MM.1S (cell line): ENCODE measurements around the gene CDX1.

Source experiments
- DNase-seq: peaks from one replicate; pipeline ENCODE4 v3.0.0-alpha.2; 2015
- H2AFZ ChIP-seq: fragments of 300-600 bp; sonication (generic); 2 replicates; pipeline ENCODE4 v1.6.0; 2016; ENCODE audit warnings: antibody characterized with exemption, low read length
- H3F3A ChIP-seq: fragments of 300-600 bp; sonication (generic); 2 replicates; pipeline ENCODE4 v1.6.1; 2016; ENCODE audit warnings: mild to moderate bottlenecking, antibody characterized with exemption, low read length, moderate library complexity, mixed read lengths; ENCODE audit not compliant: insufficient read depth
- H3K27ac ChIP-seq: fragments of 300-600 bp; sonication (generic); 2 replicates; pipeline ENCODE4 v1.5.1; 2016; ENCODE audit warnings: mild to moderate bottlenecking, low read length
- H3K27me3 ChIP-seq: fragments of 300-600 bp; sonication (generic); replicated peaks from 2 replicates; pipeline ENCODE4 v1.6.0; 2016; ENCODE audit warnings: low read length; ENCODE audit not compliant: insufficient read depth
- H3K36me3 ChIP-seq: fragments of 300-600 bp; sonication (generic); replicated peaks from 2 replicates; pipeline ENCODE4 v1.6.1; 2016; ENCODE audit warnings: mild to moderate bottlenecking, low read length, mixed read lengths; ENCODE audit not compliant: insufficient read depth
- H3K4me1 ChIP-seq: fragments of 300-600 bp; sonication (generic); 2 replicates; pipeline ENCODE4 v1.6.1; 2016; ENCODE audit warnings: low read length, mixed read lengths
- H3K4me2 ChIP-seq: fragments of 300-600 bp; sonication (generic); 2 replicates; pipeline ENCODE4 v1.6.0; 2016; ENCODE audit warnings: low read depth, low read length
- H3K4me3 ChIP-seq: fragments of 300-600 bp; sonication (generic); 2 replicates; pipeline ENCODE4 v1.5.1; 2016; ENCODE audit warnings: low read length, mixed read lengths
- H3K79me2 ChIP-seq: fragments of 300-600 bp; sonication (generic); 2 replicates; pipeline ENCODE4 v1.6.1; 2016; ENCODE audit warnings: mixed run types, low read length, mixed read lengths
- H3K9ac ChIP-seq: fragments of 300-600 bp; sonication (generic); 2 replicates; pipeline ENCODE4 v1.6.1; 2016; ENCODE audit warnings: low read length, mixed read lengths
- H3K9me2 ChIP-seq: fragments of 300-600 bp; sonication (generic); replicated peaks from 2 replicates; pipeline ENCODE4 v1.6.1; 2016; ENCODE audit warnings: mild to moderate bottlenecking, low read length, mixed read lengths; ENCODE audit not compliant: insufficient read depth
- H3K9me3 ChIP-seq: fragments of 300-600 bp; sonication (generic); replicated peaks from 2 replicates; pipeline ENCODE4 v1.6.1; 2016; ENCODE audit warnings: mild to moderate bottlenecking, low read length, mixed read lengths; ENCODE audit not compliant: insufficient read depth
- H4K20me1 ChIP-seq: fragments of 300-600 bp; sonication (generic); 2 replicates; pipeline ENCODE4 v1.6.1; 2016; ENCODE audit warnings: mild to moderate bottlenecking, low read length, moderate library complexity, mixed read lengths; ENCODE audit not compliant: insufficient read depth
- CTCF ChIP-seq: fragments of 300-600 bp; sonication (generic); IDR thresholded peaks from 2 replicates; pipeline ENCODE4 v1.5.1; 2016; ENCODE audit warnings: antibody characterized with exemption, low read length, mixed read lengths
- EZH2 ChIP-seq: fragments of 300-600 bp; sonication (generic); optimal IDR thresholded peaks from 2 replicates; pipeline ENCODE3; 2017; ENCODE audit warnings: low read depth, mild to moderate bottlenecking, antibody characterized with exemption, low read length, mixed read lengths
- EZH2phosphoT487 ChIP-seq: fragments of 300-600 bp; sonication (generic); IDR thresholded peaks from 2 replicates; pipeline ENCODE4 v1.6.1; 2018; ENCODE audit warnings: antibody characterized with exemption, low read length

The CDX1 gene

GRCh38 chr5:150121448-150122157 lies 45.0 kb upstream of the CDX1 start:
- H4K20me1 ChIP-seq, result no peaks in the 10 kb centered on the region
- no peaks in the 10 kb centered on the region for H3K36me3 ChIP-seq
- no peaks in the 10 kb centered on the region for H3K4me1 ChIP-seq
- H3K27me3 ChIP-seq, result no peaks in the 10 kb centered on the region
- no peak overlapping the region for H3K4me3 ChIP-seq
- no peaks in the 10 kb centered on the region for H3F3A ChIP-seq
- H3K79me2 ChIP-seq, result no peaks in the 10 kb centered on the region
- H3K9me3 ChIP-seq, result no peaks in the 10 kb centered on the region
- DNase-seq, result no peak
- no peak overlapping the region for H3K27ac ChIP-seq
- peak overlapping the region; percentile 64; the same call in 1 of the 2 replicates for H2AFZ ChIP-seq
- H3K4me2 ChIP-seq, result no peak overlapping the region
- H3K9ac ChIP-seq, result no peak overlapping the region
- TF ChIP-seq EZH2 (no peak), CTCF (no peak), EZH2phosphoT487 (no peak)
- no peaks in the 10 kb centered on the region for H3K9me2 ChIP-seq

GRCh38 chr5:150122158-150122510 lies 44.4 kb upstream of the CDX1 start:
- H3K36me3 ChIP-seq, result no peaks in the 10 kb centered on the region
- no peaks in the 10 kb centered on the region for H3K4me1 ChIP-seq
- H3K4me3 ChIP-seq, result no peak overlapping the region
- H2AFZ ChIP-seq, result peak overlapping the region; percentile 64; the same call in 1 of the 2 replicates
- no peaks in the 10 kb centered on the region for H3K79me2 ChIP-seq
- H3F3A ChIP-seq, result no peaks in the 10 kb centered on the region
- TF ChIP-seq EZH2, result no peak
- peak; percentile 65 for TF ChIP-seq CTCF
- H3K9me3 ChIP-seq, result no peaks in the 10 kb centered on the region
- DNase-seq, result peak; percentile 48
- no peaks in the 10 kb centered on the region for H3K9me2 ChIP-seq
- no peak overlapping the region for H3K9ac ChIP-seq
- no peak overlapping the region for H3K4me2 ChIP-seq
- no peaks in the 10 kb centered on the region for H4K20me1 ChIP-seq
- H3K27ac ChIP-seq, result no peak overlapping the region
- no peaks in the 10 kb centered on the region for H3K27me3 ChIP-seq

DNA sequence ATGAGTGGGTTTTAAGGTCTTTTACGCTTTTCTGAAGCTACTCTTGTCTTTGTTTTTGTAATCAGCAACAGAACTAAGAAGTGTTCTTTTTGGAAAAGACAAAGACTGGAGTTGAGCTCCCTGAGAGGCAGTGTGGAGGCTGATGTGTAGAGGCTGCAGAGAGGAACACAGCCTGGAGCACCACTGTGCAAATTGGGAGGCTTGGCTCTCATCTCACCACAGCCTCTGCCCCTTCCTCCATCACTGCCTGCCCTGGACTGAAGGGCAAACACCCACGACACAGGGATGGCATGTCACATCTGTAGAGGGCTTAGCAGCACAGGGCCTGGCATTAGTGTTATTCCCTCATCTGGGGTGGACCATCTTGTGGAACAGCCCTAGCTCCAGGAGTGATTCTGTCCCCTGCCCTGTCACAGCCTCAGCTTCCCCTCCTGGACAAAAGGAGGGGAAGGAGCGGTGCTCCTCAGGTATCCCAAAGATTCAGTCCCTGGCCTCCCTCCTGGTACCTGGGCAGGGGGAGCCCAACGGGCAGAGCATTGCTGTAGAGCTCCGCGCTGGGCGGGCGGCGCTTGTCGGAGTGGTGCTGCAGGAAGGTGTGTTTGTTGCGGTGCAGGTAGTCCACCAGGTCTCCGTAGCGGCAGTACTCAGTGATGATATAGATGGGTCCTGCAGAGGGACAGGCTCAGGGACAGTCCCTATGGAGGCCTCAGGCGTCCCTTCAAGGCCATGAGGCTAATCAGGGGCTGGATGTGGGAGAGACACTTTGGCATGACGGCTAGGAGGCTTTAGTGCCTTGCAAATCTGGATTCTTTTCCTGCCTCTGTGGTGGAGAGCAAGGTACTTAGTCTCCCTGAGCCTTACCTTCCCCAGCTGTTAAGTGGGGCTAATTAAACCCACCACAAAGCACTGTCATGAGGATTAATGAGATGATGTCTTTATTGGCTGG lies 43.8 kb upstream of the CDX1 start:
- DNase-seq, result no peak
- H3K9me3 ChIP-seq, result no peaks in the 10 kb centered on the region
- H3K4me3 ChIP-seq, result no peak overlapping the region
- H3F3A ChIP-seq, result no peaks in the 10 kb centered on the region
- H3K79me2 ChIP-seq, result no peaks in the 10 kb centered on the region
- H3K9ac ChIP-seq, result no peak overlapping the region
- no peaks in the 10 kb centered on the region for H3K36me3 ChIP-seq
- H3K4me2 ChIP-seq, result no peak overlapping the region
- no peak overlapping the region for H3K27ac ChIP-seq
- H3K4me1 ChIP-seq, result no peaks in the 10 kb centered on the region
- H3K9me2 ChIP-seq, result no peaks in the 10 kb centered on the region
- no peaks in the 10 kb centered on the region for H4K20me1 ChIP-seq
- no peak overlapping the region for H2AFZ ChIP-seq
- no peaks in the 10 kb centered on the region for H3K27me3 ChIP-seq
- TF ChIP-seq EZH2 (no peak), EZH2phosphoT487 (no peak), CTCF (no peak)
